ENCODE results near the gene ARHGEF35. TPM values are rescaled to one million over a fixed set of nuclear protein-coding genes. Genes with fewer than 3 reads are reported as not detected.
"Not testable (repeated sequence)": the region's sequence is repeated elsewhere in the genome, so short reads cannot be mapped to it uniquely, and the experiment has no call there.

The ARHGEF35 gene
- total RNA-seq, 2 donors from 2014 or later, result 9.5 to 18.4 TPM

GRCh38 chr7:144174613-144175012 is 21.0 kb downstream of the ARHGEF35 start:
- Mint-ChIP-seq H3K36me3 (ENCODE audit: low read depth) (peaks cover 8% of the 10 kb centered on the region), H3K4me1 (no peaks in the 10 kb centered on the region), H3K4me3 (no peak overlapping the region), H3K9me3 (peaks cover 14% of the 10 kb centered on the region), H3K27ac (no peak overlapping the region), H3K27me3 (ENCODE audit: insufficient read depth) (no peaks in the 10 kb centered on the region)
- H3K9ac ChIP-seq (ENCODE audit: extremely low read depth, low read length, poor library complexity, severe bottlenecking), result no peak overlapping the region
- H3K27ac ChIP-seq (ENCODE audit: low read depth, low read length), result no peak overlapping the region
- 75 to 93% methylated on average over 1 to 5 of the region's 5 CpGs for WGBS, 2 experiments (ENCODE audit: insufficient coverage in 1 of 2, insufficient read length in 1 of 2)
- H3K4me1 ChIP-seq (ENCODE audit: control insufficient read depth, insufficient read depth, low read length), result no peaks in the 10 kb centered on the region
- no peaks in the 10 kb centered on the region for H3K36me3 ChIP-seq (ENCODE audit: control insufficient read depth, insufficient read depth, low read length)
- no peak overlapping the region for H3K4me3 ChIP-seq (ENCODE audit: low read length)
- TF ChIP-seq CTCF (conservative IDR thresholded peaks at IDR 0.05), result no peak
- no peaks in the 10 kb centered on the region for H3K27me3 ChIP-seq (ENCODE audit: control insufficient read depth, insufficient read depth, low read length, poor library complexity, severe bottlenecking)
- peaks cover 14% of the 10 kb centered on the region for H3K9me3 ChIP-seq (ENCODE audit: control insufficient read depth, low read length)
- no peak for DNase-seq

GRCh38 chr7:144171594-144172350 is 23.9 kb downstream of the ARHGEF35 start:
- not testable (repeated sequence) for H3K4me3 ChIP-seq (ENCODE audit: low read length); H3K4me3 Mint-ChIP-seq; H3K27me3 Mint-ChIP-seq (ENCODE audit: insufficient read depth); H3K4me1 Mint-ChIP-seq; H3K27ac ChIP-seq (ENCODE audit: low read depth, low read length); H3K36me3 ChIP-seq (ENCODE audit: control insufficient read depth, insufficient read depth, low read length); H3K4me1 ChIP-seq (ENCODE audit: control insufficient read depth, insufficient read depth, low read length); H3K27me3 ChIP-seq (ENCODE audit: control insufficient read depth, insufficient read depth, low read length, poor library complexity, severe bottlenecking); H3K9ac ChIP-seq (ENCODE audit: extremely low read depth, low read length, poor library complexity, severe bottlenecking); H3K27ac Mint-ChIP-seq; H3K36me3 Mint-ChIP-seq (ENCODE audit: low read depth); DNase-seq
- peaks cover 14% of the 10 kb centered on the region for H3K9me3 Mint-ChIP-seq
- peaks cover 14% of the 10 kb centered on the region for H3K9me3 ChIP-seq (ENCODE audit: control insufficient read depth, low read length)
- 86 to 91% methylated on average over 4 of the region's 4 CpGs for WGBS, 2 experiments (ENCODE audit: insufficient coverage in 1 of 2, insufficient read length in 1 of 2)

- no peaks in the 10 kb centered on the region for H3K9me3 ChIP-seq (ENCODE audit: control insufficient read depth, low read length)
- H3K27me3 ChIP-seq (ENCODE audit: control insufficient read depth, insufficient read depth, low read length, poor library complexity, severe bottlenecking), result no peaks in the 10 kb centered on the region
- TF ChIP-seq CTCF (conservative IDR thresholded peaks at IDR 0.05), result no peak
- no peak overlapping the region for H3K9ac ChIP-seq (ENCODE audit: extremely low read depth, low read length, poor library complexity, severe bottlenecking)
- no peaks in the 10 kb centered on the region for H3K9me3 Mint-ChIP-seq
- no peak for DNase-seq
- no peaks in the 10 kb centered on the region for H3K4me1 Mint-ChIP-seq
- H3K4me3 ChIP-seq (ENCODE audit: low read length), result no peak overlapping the region
- no peak overlapping the region for H3K27ac Mint-ChIP-seq
- no peaks in the 10 kb centered on the region for H3K4me1 ChIP-seq (ENCODE audit: control insufficient read depth, insufficient read depth, low read length)
- H3K27ac ChIP-seq (ENCODE audit: low read depth, low read length), result no peak overlapping the region
- H3K36me3 ChIP-seq (ENCODE audit: control insufficient read depth, insufficient read depth, low read length), result no peaks in the 10 kb centered on the region
- WGBS, 2 experiments (ENCODE audit: insufficient coverage in 1 of 2, insufficient read length in 1 of 2), result 69 to 85% methylated on average over 2 of the region's 2 CpGs
- no peaks in the 10 kb centered on the region for H3K27me3 Mint-ChIP-seq (ENCODE audit: insufficient read depth)
- no peak overlapping the region for H3K4me3 Mint-ChIP-seq
- no peaks in the 10 kb centered on the region for H3K36me3 Mint-ChIP-seq (ENCODE audit: low read depth)
Observed at GRCh38 chr7:144164784-144165183, 30.8 kb downstream of the ARHGEF35 start.

Data from endodermal cell (in vitro differentiated cells).